Left hindlimb (tissue), 1 donor: ENCODE results near the gene GLDC.

ENCODE experiments used
- DNase-seq: peaks from one replicate; pipeline ENCODE4 v3.0.0-alpha.2; 2018

Gene GLDC

GRCh38 chr9:6489099-6489498, 156.4 kb downstream of the GLDC start:
- DNase-seq: no peak

- no peak for DNase-seq
These were observed 157.1 kb downstream of the GLDC start for GRCh38 chr9:6488395-6488794.

DNA sequence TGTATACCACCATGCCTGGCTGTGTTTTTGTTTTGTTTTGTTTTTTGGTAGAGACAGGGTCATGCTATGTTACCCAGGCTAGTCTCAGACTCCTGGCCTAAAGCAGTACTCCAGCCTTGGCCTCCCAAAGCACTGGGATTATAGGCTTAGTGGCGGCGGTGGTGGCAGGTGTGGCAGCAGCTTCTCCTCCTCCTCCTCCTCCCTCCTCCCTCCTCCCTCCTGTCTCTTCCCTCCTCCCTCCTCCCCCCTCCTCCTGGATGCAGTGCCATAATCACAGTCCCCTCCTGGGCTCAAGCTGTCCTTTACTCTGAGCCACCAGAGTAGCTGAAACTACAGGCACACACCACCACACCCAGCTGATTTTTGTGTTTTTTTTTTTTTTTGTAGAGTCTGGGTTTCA, 161.3 kb downstream of the GLDC start:
- no peak for DNase-seq
